GM12875 (cell line): ENCODE data around the gene DAO.
A peak's percentile ranks its signal among the peaks of the same experiment; 100 is the strongest.
"Not testable (repeated sequence)": the region's sequence is repeated elsewhere in the genome, so short reads cannot be mapped to it uniquely, and the experiment has no call there.

Experiments
- H3K4me3 ChIP-seq: one replicate; pipeline ENCODE4 v1.5.1; 2011; ENCODE audit warnings: low read depth, low read length, control low read depth
- CTCF ChIP-seq: IDR thresholded peaks from 2 replicates; pipeline ENCODE4 v1.5.1; 2011; ENCODE audit warnings: low read depth, mild to moderate bottlenecking, control low read depth, inconsistent platforms, low read length, moderate library complexity, borderline replicate concordance; ENCODE audit not compliant: insufficient read depth

Gene DAO

DNA sequence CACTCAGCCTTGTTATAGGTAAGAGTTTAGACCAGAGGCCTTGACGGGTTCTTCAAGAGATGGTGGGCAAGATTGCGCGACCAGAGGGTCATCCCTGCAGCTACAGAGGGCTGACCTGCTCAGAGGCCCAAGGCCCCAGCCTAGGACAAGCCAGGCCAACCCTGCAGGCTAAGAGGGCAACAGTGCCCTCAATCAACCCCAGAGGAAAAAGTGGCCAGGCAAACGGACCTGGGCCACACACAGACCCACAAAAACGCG is 23.8 kb upstream of the DAO start:
- peak overlapping the region; percentile 68 for H3K4me3 ChIP-seq

DNA sequence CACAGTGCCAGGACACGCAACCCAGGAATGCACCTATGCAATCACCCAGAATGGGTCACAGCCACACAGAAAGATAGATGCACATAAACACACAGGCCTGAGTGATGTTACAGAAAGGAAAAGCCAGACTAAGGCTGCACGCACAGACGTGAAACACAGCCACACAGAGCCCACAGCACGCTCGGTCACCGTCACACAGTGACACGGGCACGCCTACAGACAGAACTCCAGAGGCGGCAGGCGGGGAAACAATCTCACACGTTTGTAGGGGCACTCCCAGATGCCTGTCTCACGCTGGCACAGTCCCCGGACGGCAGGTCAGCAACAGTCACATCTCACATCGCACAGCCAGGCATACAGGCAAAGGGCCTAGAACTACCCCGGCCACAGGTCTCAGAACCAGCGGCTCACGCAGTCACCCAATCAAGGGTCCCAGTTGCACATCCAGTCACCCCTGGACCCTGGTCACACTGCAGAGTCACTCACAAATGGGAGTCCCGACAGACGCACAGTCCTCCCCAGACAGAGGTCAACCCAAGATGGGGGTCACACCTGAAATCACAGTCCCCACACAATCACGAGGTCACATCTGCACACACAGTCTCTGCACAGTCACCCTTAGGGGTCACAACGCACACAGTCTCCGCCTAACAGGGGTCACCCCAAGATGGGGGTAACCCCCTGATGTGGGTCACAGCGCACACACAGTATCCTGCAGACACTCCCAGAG is 23.3 kb upstream of the DAO start:
- peak overlapping the region; percentile 68 for H3K4me3 ChIP-seq
- TF ChIP-seq CTCF: no peak

More for the DNA sequence above, 23.8 kb upstream of the DAO start:
- no peak for TF ChIP-seq CTCF

GRCh38 chr12:108857158-108857407 is 22.8 kb upstream of the DAO start:
- peak overlapping the region; percentile 68 for H3K4me3 ChIP-seq

DNA sequence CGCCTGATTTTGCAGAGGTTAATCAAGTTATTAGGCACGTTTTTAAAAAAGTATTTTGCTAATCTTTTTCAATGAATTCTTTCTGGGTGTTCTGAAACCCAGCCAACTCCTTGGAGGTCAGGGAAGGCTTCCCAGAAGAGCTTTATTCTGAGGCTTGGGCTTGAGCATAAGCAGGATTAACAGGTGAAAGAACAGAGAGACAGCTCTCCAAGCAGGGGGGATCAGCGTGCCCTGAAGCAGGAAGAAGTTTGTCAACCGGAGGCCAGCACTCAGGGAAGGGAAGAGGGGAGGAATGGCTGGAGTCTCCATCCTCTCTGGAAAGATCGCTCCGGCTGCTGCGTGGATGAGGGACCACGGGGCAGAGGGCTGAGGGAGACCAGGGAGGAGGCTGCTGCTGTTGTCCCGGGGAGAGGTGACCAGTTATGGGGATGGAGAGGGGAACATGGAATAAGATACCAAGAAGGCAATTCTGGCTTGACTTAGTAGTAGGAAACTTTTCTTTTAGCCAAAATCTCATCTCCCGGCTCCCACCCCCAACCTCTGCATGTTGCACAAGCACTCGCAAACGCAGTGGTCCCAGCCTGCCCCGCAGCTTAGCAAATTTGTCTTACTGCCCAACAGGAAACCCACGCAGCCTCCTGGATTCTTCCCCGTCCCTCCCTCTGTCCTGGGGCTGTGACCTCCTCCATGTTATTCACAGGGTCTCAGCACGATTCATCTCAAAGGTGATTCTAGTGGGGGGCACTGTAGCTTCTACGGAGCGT is 21.4 kb upstream of the DAO start:
- H3K4me3 ChIP-seq: peak overlapping the region; percentile 49
- TF ChIP-seq CTCF: no peak

More at GRCh38 chr12:108857158-108857407, 22.8 kb upstream of the DAO start:
- no peak for TF ChIP-seq CTCF

DNA sequence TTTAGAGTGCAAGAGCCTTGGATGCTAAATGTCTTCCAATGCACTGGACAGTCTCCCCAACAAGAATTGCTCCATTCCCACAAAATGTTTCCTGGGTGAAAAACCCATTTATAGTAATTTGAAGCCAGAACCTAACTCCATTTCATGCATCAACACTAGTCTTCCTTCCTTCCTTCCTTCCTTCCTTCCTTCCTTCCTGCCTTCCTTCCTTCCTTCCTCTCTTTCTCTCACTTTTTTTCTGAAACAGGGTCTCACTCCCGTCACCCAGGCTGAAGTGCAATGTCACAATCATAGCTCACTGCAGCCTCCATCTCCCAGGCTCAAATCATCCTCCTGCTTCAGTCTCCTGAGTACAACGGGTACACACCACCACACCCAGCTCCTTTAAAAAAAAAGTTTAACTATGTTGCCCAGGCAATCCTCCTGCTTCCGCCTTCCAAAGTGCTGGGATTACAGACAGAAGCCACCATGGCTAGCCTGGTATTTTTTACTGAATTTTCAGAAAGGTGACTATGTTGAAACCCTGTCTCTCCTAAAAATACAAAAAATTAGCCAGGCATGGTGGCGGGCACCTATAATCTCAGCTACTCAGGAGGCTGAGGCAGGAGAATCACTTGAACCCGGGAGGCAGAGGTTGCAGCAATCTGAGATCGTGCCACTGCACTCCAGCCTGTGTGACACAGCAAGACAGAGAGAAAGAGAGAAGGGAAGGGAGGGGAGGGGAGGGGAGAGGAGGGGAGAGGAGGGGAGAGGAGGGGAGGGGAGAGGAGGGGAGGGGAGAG is 20.6 kb upstream of the DAO start:
- H3K4me3 ChIP-seq: not testable (repeated sequence)

- no peak for TF ChIP-seq CTCF
- H3K4me3 ChIP-seq: no peak overlapping the region
Measured at GRCh38 chr12:108859923-108860291, 20.0 kb upstream of the DAO start.

- no peak overlapping the region for H3K4me3 ChIP-seq
- TF ChIP-seq CTCF: no peak
Measured at GRCh38 chr12:108860443-108860842, 19.4 kb upstream of the DAO start.
